ENCODE results near the gene SCN1B.

Gene SCN1B

GRCh38 chr19:35073516-35073915 is 43.2 kb downstream of the SCN1B start:
- H3K4me2 ChIP-seq = peak overlapping the region; percentile 92
- peak overlapping the region; percentile 84 for H3K27ac ChIP-seq
- H3K9me3 ChIP-seq = no peaks in the 10 kb centered on the region
- H3K36me3 ChIP-seq = no peaks in the 10 kb centered on the region
- H3K27me3 ChIP-seq = no peaks in the 10 kb centered on the region
- TF ChIP-seq Cebpa-rat (IDR thresholded peaks at IDR 0.05) = no peak
- no peak overlapping the region for H3K9ac ChIP-seq
- H3K4me1 ChIP-seq = peaks cover 81% of the 10 kb centered on the region
- H4K20me1 ChIP-seq = no peaks in the 10 kb centered on the region
- no peak overlapping the region for H3K4me3 ChIP-seq

DNA sequence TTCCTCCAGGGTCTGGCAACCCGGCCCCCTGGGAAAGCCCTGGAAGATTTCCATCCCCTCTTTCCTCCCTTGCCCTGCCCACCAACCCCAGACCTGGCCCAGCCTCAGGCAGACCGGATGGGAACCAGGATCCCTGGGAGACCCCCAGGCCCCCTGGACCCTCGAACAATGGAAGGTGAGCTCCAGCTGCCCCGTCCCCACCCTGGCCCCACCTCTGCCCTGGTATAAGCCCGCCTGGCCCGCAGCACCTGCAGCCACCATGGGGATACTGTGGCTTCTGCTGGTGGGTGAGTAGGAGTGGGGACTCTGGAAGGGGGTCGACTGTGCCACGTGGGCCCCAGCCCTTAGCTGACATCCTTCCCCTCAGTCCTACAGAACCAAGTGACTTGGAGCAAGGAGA is 43.7 kb downstream of the SCN1B start:
- peak overlapping the region; percentile 38; the same call in 1 of the 2 replicates for H3K4me3 ChIP-seq
- H3K27me3 ChIP-seq = no peaks in the 10 kb centered on the region
- H4K20me1 ChIP-seq = no peaks in the 10 kb centered on the region
- H3K4me2 ChIP-seq = peak overlapping the region; percentile 92
- peak overlapping the region; percentile 84 for H3K27ac ChIP-seq
- no peaks in the 10 kb centered on the region for H3K36me3 ChIP-seq
- H3K9ac ChIP-seq = peak overlapping the region; percentile 67; the same call in 1 of the 2 replicates
- H3K9me3 ChIP-seq = no peaks in the 10 kb centered on the region
- TF ChIP-seq Cebpa-rat (IDR thresholded peaks at IDR 0.05) = no peak
- H3K4me1 ChIP-seq = peaks cover 83% of the 10 kb centered on the region

GRCh38 chr19:35074426-35075201 is 44.3 kb downstream of the SCN1B start:
- peak overlapping the region; percentile 38 for H3K4me3 ChIP-seq
- H4K20me1 ChIP-seq = no peaks in the 10 kb centered on the region
- peak overlapping the region; percentile 92 for H3K4me2 ChIP-seq
- peaks cover 85% of the 10 kb centered on the region for H3K4me1 ChIP-seq
- TF ChIP-seq Cebpa-rat (IDR thresholded peaks at IDR 0.05) = no peak
- no peaks in the 10 kb centered on the region for H3K36me3 ChIP-seq
- H3K9ac ChIP-seq = peak overlapping the region; percentile 67; the same call in 1 of the 2 replicates
- no peaks in the 10 kb centered on the region for H3K9me3 ChIP-seq
- peak overlapping the region; percentile 84 for H3K27ac ChIP-seq
- no peaks in the 10 kb centered on the region for H3K27me3 ChIP-seq

GRCh38 chr19:35075202-35076025 is 45.1 kb downstream of the SCN1B start:
- H3K27me3 ChIP-seq = no peaks in the 10 kb centered on the region
- peak overlapping the region; percentile 38 for H3K4me3 ChIP-seq
- TF ChIP-seq Cebpa-rat (IDR thresholded peaks at IDR 0.05) = no peak

DNA sequence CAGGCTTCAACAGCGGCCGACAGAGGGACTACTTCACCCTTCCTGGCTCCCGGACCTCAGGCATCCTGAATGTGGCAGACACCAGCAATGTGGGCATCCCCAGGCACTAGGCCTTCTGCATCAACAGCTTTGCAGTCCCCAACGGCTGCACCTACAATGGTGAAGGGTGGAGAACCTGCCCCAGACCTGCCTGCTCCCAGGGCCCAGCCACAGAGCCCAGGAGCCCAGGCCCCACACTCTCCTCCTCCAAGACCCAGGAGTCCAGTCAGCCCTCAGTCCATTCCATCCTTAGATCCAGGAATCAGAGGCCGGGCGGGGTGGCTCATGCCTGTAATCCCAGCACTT is 45.7 kb downstream of the SCN1B start:
- H3K4me1 ChIP-seq = peaks cover 91% of the 10 kb centered on the region
- no peaks in the 10 kb centered on the region for H4K20me1 ChIP-seq
- H3K4me2 ChIP-seq = peak overlapping the region; percentile 92
- no peaks in the 10 kb centered on the region for H3K27me3 ChIP-seq
- no peaks in the 10 kb centered on the region for H3K36me3 ChIP-seq
- peak overlapping the region; percentile 60; the same call in 1 of the 2 replicates for H3K9ac ChIP-seq
- no peaks in the 10 kb centered on the region for H3K9me3 ChIP-seq
- H3K27ac ChIP-seq = peak overlapping the region; percentile 61
- TF ChIP-seq Cebpa-rat (IDR thresholded peaks at IDR 0.05) = no peak
- peak overlapping the region; percentile 38; the same call in 1 of the 2 replicates for H3K4me3 ChIP-seq

More at GRCh38 chr19:35075202-35076025, 45.1 kb downstream of the SCN1B start:
- Histone ChIP-seq H4K20me1 (no peaks in the 10 kb centered on the region), H3K36me3 (no peaks in the 10 kb centered on the region), H3K27ac (peak overlapping the region; percentile 61), H3K9ac (peak overlapping the region; percentile 60; the same call in 1 of the 2 replicates), H3K4me1 (peaks cover 85% of the 10 kb centered on the region), H3K4me2 (peak overlapping the region; percentile 92), H3K9me3 (no peaks in the 10 kb centered on the region)

- H3K4me2 ChIP-seq = peak overlapping the region; percentile 92
- peak overlapping the region; percentile 60; the same call in 1 of the 2 replicates for H3K9ac ChIP-seq
- H3K27me3 ChIP-seq = no peaks in the 10 kb centered on the region
These were observed 46.4 kb downstream of the SCN1B start for GRCh38 chr19:35076657-35077056.

GRCh38 chr19:35077411-35078223 is 47.3 kb downstream of the SCN1B start:
- Histone ChIP-seq H4K20me1 (no peaks in the 10 kb centered on the region), H3K4me2 (peak overlapping the region; percentile 92), H3K9ac (peak overlapping the region; percentile 60; the same call in 1 of the 2 replicates), H3K27ac (peak overlapping the region; percentile 61; the same call in 1 of the 2 replicates), H3K36me3 (no peaks in the 10 kb centered on the region), H3K4me1 (peaks cover 100% of the 10 kb centered on the region), H3K4me3 (no peak overlapping the region), H3K27me3 (no peaks in the 10 kb centered on the region), H3K9me3 (no peaks in the 10 kb centered on the region)
- no peak for TF ChIP-seq Cebpa-rat (IDR thresholded peaks at IDR 0.05)

More at GRCh38 chr19:35076657-35077056, 46.4 kb downstream of the SCN1B start:
- H4K20me1 ChIP-seq = no peaks in the 10 kb centered on the region
- H3K4me1 ChIP-seq = peaks cover 98% of the 10 kb centered on the region
- no peaks in the 10 kb centered on the region for H3K36me3 ChIP-seq
- H3K4me3 ChIP-seq = peak overlapping the region; percentile 38; the same call in 1 of the 2 replicates
- H3K27ac ChIP-seq = peak overlapping the region; percentile 61
- no peak for TF ChIP-seq Cebpa-rat (IDR thresholded peaks at IDR 0.05)
- no peaks in the 10 kb centered on the region for H3K9me3 ChIP-seq

- H3K4me2 ChIP-seq = 0 out of 2 replicates have a peak overlapping the region, but pooled peaks have one; percentile 5
- no peak overlapping the region for H3K4me3 ChIP-seq
- no peaks in the 10 kb centered on the region for H3K36me3 ChIP-seq
- no peaks in the 10 kb centered on the region for H3K9me3 ChIP-seq
- no peak overlapping the region for H3K9ac ChIP-seq
- no peak overlapping the region; the same call in 1 of the 2 replicates for H3K27ac ChIP-seq
- TF ChIP-seq Cebpa-rat (IDR thresholded peaks at IDR 0.05) = no peak
- peaks cover 100% of the 10 kb centered on the region for H3K4me1 ChIP-seq
- no peaks in the 10 kb centered on the region for H3K27me3 ChIP-seq
- no peaks in the 10 kb centered on the region for H4K20me1 ChIP-seq
These were observed 49.6 kb downstream of the SCN1B start for GRCh38 chr19:35079826-35080225.

GRCh38 chr19:35080613-35081170 is 50.4 kb downstream of the SCN1B start:
- TF ChIP-seq Cebpa-rat (IDR thresholded peaks at IDR 0.05) = no peak
- no peaks in the 10 kb centered on the region for H3K27me3 ChIP-seq

More at GRCh38 chr19:35080613-35081170, 50.4 kb downstream of the SCN1B start:
- H3K4me1 ChIP-seq = peaks cover 100% of the 10 kb centered on the region
- no peak overlapping the region for H3K9ac ChIP-seq
- H3K27ac ChIP-seq = peak overlapping the region; percentile 47; the same call in 1 of the 2 replicates
- H3K9me3 ChIP-seq = no peaks in the 10 kb centered on the region
- H3K4me2 ChIP-seq = peak overlapping the region; percentile 10
- H3K4me3 ChIP-seq = no peak overlapping the region
- no peaks in the 10 kb centered on the region for H4K20me1 ChIP-seq
- H3K36me3 ChIP-seq = no peaks in the 10 kb centered on the region
